H9 (cell line): ENCODE results near the gene FHL3. TPM values are rescaled to one million over a fixed set of nuclear protein-coding genes. Genes with fewer than 3 reads are reported as not detected.

Source experiments
- DNase-seq: peaks from one replicate; pipeline ENCODE4 v3.0.0-alpha.2; 2017
- H2AFZ ChIP-seq: one replicate; pipeline ENCODE4 v1.6.1; 2013; ENCODE audit warnings: mild to moderate bottlenecking, low read length, control low read depth, moderate library complexity
- H2AK5ac ChIP-seq: 2 replicates; pipeline ENCODE4 v1.6.1; 2013; ENCODE audit warnings: low read length, control low read depth, mixed read lengths; ENCODE audit not compliant: insufficient read length
- H2BK120ac ChIP-seq: one replicate; pipeline ENCODE4 v1.6.1; 2013; ENCODE audit warnings: low read depth, mild to moderate bottlenecking, low read length, control low read depth, inconsistent platforms; ENCODE audit not compliant: poor library complexity, severe bottlenecking
- H2BK12ac ChIP-seq: 2 replicates; pipeline ENCODE4 v1.6.1; 2013; ENCODE audit warnings: low read length, control low read depth, mixed read lengths, low read depth; ENCODE audit not compliant: insufficient read length
- H2BK15ac ChIP-seq: 2 replicates; pipeline ENCODE4 v1.6.1; 2013; ENCODE audit warnings: low read depth, low read length, control low read depth
- H2BK20ac ChIP-seq: one replicate; pipeline ENCODE4 v1.6.1; 2013; ENCODE audit warnings: low read depth, mild to moderate bottlenecking, low read length, control low read depth, inconsistent platforms; ENCODE audit not compliant: poor library complexity, severe bottlenecking
- H2BK5ac ChIP-seq: 2 replicates; pipeline ENCODE4 v1.6.1; 2013; ENCODE audit warnings: low read length, control low read depth, mixed read lengths; ENCODE audit not compliant: insufficient read length
- H3K14ac ChIP-seq: 2 replicates; pipeline ENCODE4 v1.6.1; 2013; ENCODE audit warnings: low read length, control low read depth; ENCODE audit not compliant: insufficient read depth
- H3K18ac ChIP-seq: 2 replicates; pipeline ENCODE4 v1.6.1; 2013; ENCODE audit warnings: low read depth, mild to moderate bottlenecking, mixed read lengths, low read length, control low read depth; ENCODE audit not compliant: insufficient read length
- H3K23ac ChIP-seq: 2 replicates; pipeline ENCODE4 v1.6.1; 2013; ENCODE audit warnings: low read length, control low read depth, mixed read lengths, low read depth; ENCODE audit not compliant: insufficient read length
- H3K23me2 ChIP-seq: 2 replicates; pipeline ENCODE4 v1.6.1; 2013; ENCODE audit warnings: low read depth, mild to moderate bottlenecking, mixed read lengths, low read length, control low read depth; ENCODE audit not compliant: insufficient read length, poor library complexity, severe bottlenecking
- H3K27ac ChIP-seq: 2 replicates; pipeline ENCODE4 v1.5.1; 2013; ENCODE audit warnings: low read length, control low read depth, mixed read lengths, low read depth; ENCODE audit not compliant: insufficient read length
- H3K27me3 ChIP-seq: 2 replicates; pipeline ENCODE4 v1.6.1; 2013; ENCODE audit warnings: low read length, control low read depth, inconsistent platforms; ENCODE audit not compliant: insufficient read depth
- H3K4ac ChIP-seq: 2 replicates; pipeline ENCODE4 v1.6.1; 2013; ENCODE audit warnings: low read depth, mild to moderate bottlenecking, control low read depth, inconsistent platforms, low read length, moderate library complexity
- H3K4me1 ChIP-seq: 2 replicates; pipeline ENCODE4 v1.6.1; 2013; ENCODE audit warnings: low read length, control low read depth, inconsistent platforms; ENCODE audit not compliant: insufficient read depth
- H3K4me2 ChIP-seq: 2 replicates; pipeline ENCODE4 v1.6.1; 2013; ENCODE audit warnings: low read length, control low read depth, mixed read lengths; ENCODE audit not compliant: insufficient read length, insufficient read depth
- H3K56ac ChIP-seq: 2 replicates; pipeline ENCODE4 v1.6.1; 2013; ENCODE audit warnings: low read depth, mild to moderate bottlenecking, mixed read lengths, low read length, control low read depth; ENCODE audit not compliant: insufficient read length
- H3K79me1 ChIP-seq: 2 replicates; pipeline ENCODE4 v1.6.1; 2013; ENCODE audit warnings: low read depth, mild to moderate bottlenecking, moderate library complexity, low read length, control low read depth, inconsistent platforms; ENCODE audit not compliant: insufficient read depth, poor library complexity, severe bottlenecking
- H3K79me2 ChIP-seq: 2 replicates; pipeline ENCODE4 v1.6.1; 2013; ENCODE audit warnings: low read length, control low read depth, inconsistent platforms; ENCODE audit not compliant: insufficient read depth
- H3K9ac ChIP-seq: 2 replicates; pipeline ENCODE4 v1.6.1; 2013; ENCODE audit warnings: low read length, control low read depth, mixed read lengths; ENCODE audit not compliant: insufficient read length; ENCODE audit errors: extremely low read depth
- H3K9me3 ChIP-seq: one replicate; pipeline ENCODE4 v1.6.1; 2013; ENCODE audit warnings: low read depth, low read length, inconsistent platforms; ENCODE audit not compliant: control insufficient read depth
- H3T11ph ChIP-seq: one replicate; pipeline ENCODE4 v1.6.1; 2013; ENCODE audit warnings: mild to moderate bottlenecking, low read length, control low read depth, inconsistent platforms
- H4K20me1 ChIP-seq: one replicate; pipeline ENCODE4 v1.6.1; 2013; ENCODE audit not compliant: control insufficient read depth, insufficient read length, insufficient read depth
- H4K5ac ChIP-seq: 2 replicates; pipeline ENCODE4 v1.6.1; 2013; ENCODE audit warnings: low read depth, mild to moderate bottlenecking, mixed read lengths, low read length, control low read depth; ENCODE audit not compliant: insufficient read length
- H4K8ac ChIP-seq: replicated peaks from 2 replicates; pipeline ENCODE4 v1.6.1; 2013; ENCODE audit warnings: low read length, control low read depth, mixed read lengths, low read depth; ENCODE audit not compliant: insufficient read length
- H4K91ac ChIP-seq: 2 replicates; pipeline ENCODE4 v1.6.1; 2013; ENCODE audit warnings: low read depth, mild to moderate bottlenecking, moderate library complexity, mixed read lengths, low read length, control low read depth; ENCODE audit not compliant: insufficient read length
- H3K27ac Mint-ChIP-seq, 3 experiments: 2 replicates in 2 of 3; 3 replicates in 1 of 3; pipeline ENCODE4 v1.8.0; 2020 to 2021; ENCODE audit warnings: mixed read lengths in 3 of 3, mild to moderate bottlenecking in 1 of 3, moderate library complexity in 1 of 3
- H3K27me3 Mint-ChIP-seq: 2 replicates; pipeline ENCODE4 v1.8.0; 2021; ENCODE audit warnings: low read depth, mild to moderate bottlenecking, moderate library complexity, mixed read lengths
- H3K36me3 Mint-ChIP-seq, 3 experiments: 2 replicates in 2 of 3; 3 replicates in 1 of 3; pipeline ENCODE4 v1.8.0; 2020 to 2021; ENCODE audit warnings: low read depth in 3 of 3, mixed read lengths in 3 of 3; ENCODE audit not compliant: insufficient read depth in 1 of 3
- H3K4me1 Mint-ChIP-seq, 2 experiments: 2 replicates each; pipeline ENCODE4 v1.8.0; 2020; ENCODE audit warnings: mixed read lengths in 2 of 2
- H3K4me3 Mint-ChIP-seq, 2 experiments: 2 replicates in 1 of 2; 3 replicates in 1 of 2; pipeline ENCODE4 v1.8.0; 2020 to 2021; ENCODE audit warnings: mild to moderate bottlenecking in 2 of 2, mixed read lengths in 2 of 2, moderate library complexity in 1 of 2
- H3K9me3 Mint-ChIP-seq, 2 experiments: 2 replicates in 1 of 2; 3 replicates in 1 of 2; pipeline ENCODE4 v1.8.0; 2020; ENCODE audit warnings: mild to moderate bottlenecking in 2 of 2, mixed read lengths in 2 of 2, moderate library complexity in 1 of 2
- CTCF ChIP-seq: fragments of 200-600 bp; sonication (generic); conservative IDR thresholded peaks from 3 replicates; pipeline ENCODE4 v1.8.0; 2021; ENCODE audit warnings: antibody characterized with exemption, mild to moderate bottlenecking
- WGBS: extraction: QIAGEN DNeasy Blood & Tissue Kit; methylation state at CpG from one replicate; pipeline ENCODE4 v1.1.7; 2013; ENCODE audit warnings: missing lambda C conversion rate, low lambda C conversion rate, mixed read lengths; ENCODE audit not compliant: insufficient read length; ENCODE audit errors: extremely low coverage; 5-methylcytosine and 5-hydroxymethylcytosine counted together
- total RNA-seq: library from RNA; stranded (reverse); gene quantifications from 2 replicates; pipeline ENCODE4 v1.2.1, GENCODE V29; 2021

The FHL3 gene
- total RNA-seq, 1 experiment from 2014 or later, result 32.8 TPM

- Mint-ChIP-seq H3K27ac (no peak within 1 kb of the TSS), H3K36me3 (peaks cover 16 to 24% (median 24%) of the 10 kb centered on the region in 3 experiments), H3K4me3 (peak within 1 kb of the TSS; percentile 73 to 88), H3K27me3 (peaks cover 57% of the 10 kb centered on the region), H3K9me3 (peaks cover 0 to 2% of the 10 kb centered on the region in 2 experiments; a peak in 1 of 5 replicates), H3K4me1 (peaks cover 42 to 53% of the 10 kb centered on the region in 2 experiments)
- Histone ChIP-seq H2AFZ (no peak within 1 kb of the TSS), H3K18ac (no peak within 1 kb of the TSS), H3K79me2 (no peaks in the 10 kb centered on the region; the same call in 1 of the 2 replicates), H4K91ac (no peak within 1 kb of the TSS), H2BK12ac (no peak within 1 kb of the TSS), H2BK15ac (no peak within 1 kb of the TSS), H3K9ac (no peak within 1 kb of the TSS), H3K79me1 (no peaks in the 10 kb centered on the region), H4K5ac (no peak within 1 kb of the TSS), H3K4me1 (peaks cover under 1% of the 10 kb centered on the region; the same call in 1 of the 2 replicates), H3K56ac (no peak within 1 kb of the TSS), H3K27ac (no peak within 1 kb of the TSS), H2BK120ac (no peak within 1 kb of the TSS), H3K9me3 (no peaks in the 10 kb centered on the region), H3K4ac (no peak within 1 kb of the TSS), H2AK5ac (no peak within 1 kb of the TSS), H4K8ac (no peak within 1 kb of the TSS), H3K23me2 (peaks cover 22% of the 10 kb centered on the region), H3T11ph (no peak within 1 kb of the TSS), H3K14ac (no peak within 1 kb of the TSS; the same call in 1 of the 2 replicates), H2BK5ac (no peak within 1 kb of the TSS), H3K23ac (no peak within 1 kb of the TSS), H4K20me1 (no peaks in the 10 kb centered on the region), H2BK20ac (no peak within 1 kb of the TSS), H3K27me3 (peaks cover 10% of the 10 kb centered on the region; the same call in 1 of the 2 replicates), H3K4me2 (peak within 1 kb of the TSS; percentile 68)
- no CpG with 5 or more reads among the region's 92 CpGs for WGBS
- DNase-seq, result no peak
- TF ChIP-seq CTCF, result no peak
Measured at GRCh38 chr1:38046333-38046883, 41.1 kb upstream of the FHL3 start, which contains the start of gene POU3F1. TSS of gene POU3F1 (minus strand) at chr1:38046793. CDS start at chr1:38046743, 50 bp downstream.
